Pancreas (tissue), 10 donors: ENCODE data around the gene DZANK1. TPM values are rescaled to one million over a fixed set of nuclear protein-coding genes. Genes with fewer than 3 reads are reported as not detected.

Experiments
- ATAC-seq, 4 donors: fragments of 200-7000 bp; cut with Tn5 transposase; one replicate each; pipeline versions ENCODE4 v1.8.0 to v1.9.1; 2020; ENCODE audit warnings: mild to moderate bottlenecking in 4 of 4, moderate library complexity in 4 of 4
- DNase-seq, 6 donors: peaks; one replicate each; pipeline ENCODE4 v3.0.0-alpha.2; 2020
- FAIRE-seq: peaks from 2 replicates; lab custom pipeline; 2012; peaks lifted over from hg19 to GRCh38; lab: Jason Lieb, UNC
- H3K27ac ChIP-seq, 4 donors: fragments of 200-600 bp; sonication (generic); 1 replicate in 3 of 4; 2 replicates in 1 of 4; pipeline versions ENCODE4 v1.5.0 to v1.8.0; 2020
- H3K27me3 ChIP-seq, 4 donors: fragments of 200-600 bp; one replicate each; pipeline ENCODE4 v1.8.0; 2021
- H3K36me3 ChIP-seq, 3 donors: fragments of 200-600 bp; sonication (generic) in 1 of 3; one replicate each; pipeline versions ENCODE4 v1.5.0 to v1.8.0; 2020 to 2021
- H3K4me1 ChIP-seq, 3 donors: fragments of 200-600 bp; one replicate each; pipeline ENCODE4 v1.8.0; 2021
- H3K4me3 ChIP-seq, 4 donors: fragments of 200-600 bp; sonication (generic) in 2 of 4; one replicate each; pipeline versions ENCODE4 v1.5.0 to v1.8.0; 2020 to 2021
- H3K9me3 ChIP-seq, 4 donors: fragments of 200-600 bp; one replicate each; pipeline ENCODE4 v1.8.0; 2021
- CTCF ChIP-seq, 4 donors: fragments of 200-600 bp; sonication (generic) in 3 of 4; IDR thresholded peaks; one replicate each; pipeline versions ENCODE4 v1.5.0 to v1.8.0; 2021; ENCODE audit warnings: antibody characterized with exemption in 4 of 4
- WGBS, 2 donors: extraction: QIAGEN DNeasy Blood & Tissue Kit; methylation state at CpG; one replicate each; pipeline ENCODE4 v1.1.7; 2013; 5-methylcytosine and 5-hydroxymethylcytosine counted together
- intact Hi-C, 3 donors: fragments of 100-400 bp; cut with DNase I; formaldehyde crosslinking; loops; one replicate each; pipeline versions ENCODE4 v1.11.1 to v1.14.2; 2022
- polyA plus RNA-seq, 2 donors: library from polyadenylated mRNA; stranded (reverse); fragments of 200-250 nt; gene quantifications; one replicate each; pipeline ENCODE4 v1.2.3, GENCODE V29; 2013
- total RNA-seq, 6 donors: library from RNA; stranded (reverse); fragmentation: NEBNext Ultra II Directional in 4 of 6; extraction: Animal tissue kit (Norgen Biotek cat#: 25700) in 4 of 6; gene quantifications; one replicate each; pipeline versions ENCODE4 v1.2.1 to v1.2.4, GENCODE V29; 2021 to 2023
- donor health status: healthy with polysubstance abuse.
- donor health status: DM: no; HTN: no; CAD: no; lungs with moderate emphysema.
- donor health status: DM: no; HTN: no; CAD: no.
- donor health status: control.
- donor health status: control.
- donor health status: Bipolar disorder and iron deficiency.
- donor health status: DM: yes; HTN: yes; CAD: no.
- donor health status: DM: no; HTN: no; CAD: no.
- donor health status: DM: no; HTN: no; CAD: no.
- donor health status: DM: yes; HTN: yes; CAD: no.

Gene DZANK1
- total and polyA plus RNA-seq, 8 donors, result 0.73 to 3.6 (median 1.0) TPM

GRCh38 chr20:18428490-18429173 is 38.2 kb downstream of the DZANK1 start:
- ATAC-seq, result peak in 3 of 4 donors; percentile 51 to 67 (median 52)
- no peaks in the 10 kb centered on the region for H3K27me3 ChIP-seq
- no peaks in the 10 kb centered on the region for H3K36me3 ChIP-seq
- 41 to 57% methylated on average over 3 of the region's 3 CpGs for WGBS, 2 donors
- H3K4me3 ChIP-seq, result no peak overlapping the region
- peaks cover 0 to 3% (median 0%) of the 10 kb centered on the region in 3 donors for H3K4me1 ChIP-seq
- no peak overlapping the region for H3K27ac ChIP-seq
- no peak for FAIRE-seq
- no peak for TF ChIP-seq CTCF (IDR thresholded peaks at IDR 0.05)
- intact Hi-C loops, result no loop called here
- H3K9me3 ChIP-seq, result no peaks in the 10 kb centered on the region
- peak in 4 of 6 donors; percentile 20 to 50 (median 32) for DNase-seq

GRCh38 chr20:18427214-18427613 is 39.6 kb downstream of the DZANK1 start:
- no peak for FAIRE-seq
- Histone ChIP-seq H3K4me3 (no peak overlapping the region), H3K9me3 (no peaks in the 10 kb centered on the region), H3K27me3 (no peaks in the 10 kb centered on the region), H3K27ac (no peak overlapping the region), H3K4me1 (peaks cover 0 to 3% (median 0%) of the 10 kb centered on the region in 3 donors), H3K36me3 (no peaks in the 10 kb centered on the region)
- TF ChIP-seq CTCF (IDR thresholded peaks at IDR 0.05), result no peak
- WGBS, 2 donors, result 85 to 94% methylated on average over 2 of the region's 2 CpGs
- DNase-seq, result no peak
- ATAC-seq, result no peak
- intact Hi-C loops, result no loop called here

- no peak for FAIRE-seq
- TF ChIP-seq CTCF (IDR thresholded peaks at IDR 0.05), result no peak
- no peaks in the 10 kb centered on the region for H3K36me3 ChIP-seq
- no peak overlapping the region for H3K4me3 ChIP-seq
- no peak for DNase-seq
- H3K27ac ChIP-seq, result no peak overlapping the region
- H3K9me3 ChIP-seq, result no peaks in the 10 kb centered on the region
- no peaks in the 10 kb centered on the region for H3K27me3 ChIP-seq
- no peak for ATAC-seq
- intact Hi-C loops, result no loop called here
- H3K4me1 ChIP-seq, result no peaks in the 10 kb centered on the region
Measured at GRCh38 chr20:18421608-18422007, 45.2 kb downstream of the DZANK1 start.

DNA sequence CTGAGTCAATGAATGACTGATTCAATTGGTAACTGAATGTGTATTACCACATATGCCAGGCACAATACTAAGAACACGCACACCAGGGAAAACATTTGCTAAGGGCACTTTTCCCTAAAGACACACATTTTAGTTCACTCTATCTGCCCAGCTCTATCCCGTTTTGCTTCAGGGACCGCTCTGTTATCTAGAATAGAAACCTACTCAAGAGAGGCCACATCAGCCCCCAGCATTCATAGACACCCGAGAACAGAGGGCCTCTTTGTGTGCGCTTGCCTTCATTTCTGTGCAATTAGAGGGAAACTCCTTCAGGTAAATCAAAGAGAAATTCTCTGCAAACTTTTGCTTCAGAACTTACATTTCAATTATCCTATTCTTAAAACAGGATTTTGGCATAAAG is 50.3 kb downstream of the DZANK1 start:
- Histone ChIP-seq H3K9me3 (no peaks in the 10 kb centered on the region), H3K27ac (no peak overlapping the region), H3K4me3 (no peak overlapping the region), H3K4me1 (no peaks in the 10 kb centered on the region), H3K27me3 (no peaks in the 10 kb centered on the region), H3K36me3 (no peaks in the 10 kb centered on the region)
- ATAC-seq (no peak), DNase-seq (no peak), FAIRE-seq (no peak)
- TF ChIP-seq CTCF (IDR thresholded peaks at IDR 0.05), result no peak
- WGBS, 2 donors, result 73 to 74% methylated on average over 5 of the region's 5 CpGs
- intact Hi-C loops, result no loop called here

GRCh38 chr20:18414140-18414539 is 52.7 kb downstream of the DZANK1 start:
- FAIRE-seq, result no peak
- Histone ChIP-seq H3K36me3 (no peaks in the 10 kb centered on the region), H3K27ac (no peak overlapping the region), H3K27me3 (no peaks in the 10 kb centered on the region), H3K4me3 (no peak overlapping the region), H3K4me1 (no peaks in the 10 kb centered on the region), H3K9me3 (no peaks in the 10 kb centered on the region)
- no peak for ATAC-seq
- DNase-seq, result no peak
- WGBS, 2 donors, result 64 to 68% methylated on average over 5 of the region's 5 CpGs
- TF ChIP-seq CTCF (IDR thresholded peaks at IDR 0.05), result no peak
- intact Hi-C loops, result no loop called here
